Measurements from ENCODE around the gene DCLRE1C.

Gene DCLRE1C

DNA sequence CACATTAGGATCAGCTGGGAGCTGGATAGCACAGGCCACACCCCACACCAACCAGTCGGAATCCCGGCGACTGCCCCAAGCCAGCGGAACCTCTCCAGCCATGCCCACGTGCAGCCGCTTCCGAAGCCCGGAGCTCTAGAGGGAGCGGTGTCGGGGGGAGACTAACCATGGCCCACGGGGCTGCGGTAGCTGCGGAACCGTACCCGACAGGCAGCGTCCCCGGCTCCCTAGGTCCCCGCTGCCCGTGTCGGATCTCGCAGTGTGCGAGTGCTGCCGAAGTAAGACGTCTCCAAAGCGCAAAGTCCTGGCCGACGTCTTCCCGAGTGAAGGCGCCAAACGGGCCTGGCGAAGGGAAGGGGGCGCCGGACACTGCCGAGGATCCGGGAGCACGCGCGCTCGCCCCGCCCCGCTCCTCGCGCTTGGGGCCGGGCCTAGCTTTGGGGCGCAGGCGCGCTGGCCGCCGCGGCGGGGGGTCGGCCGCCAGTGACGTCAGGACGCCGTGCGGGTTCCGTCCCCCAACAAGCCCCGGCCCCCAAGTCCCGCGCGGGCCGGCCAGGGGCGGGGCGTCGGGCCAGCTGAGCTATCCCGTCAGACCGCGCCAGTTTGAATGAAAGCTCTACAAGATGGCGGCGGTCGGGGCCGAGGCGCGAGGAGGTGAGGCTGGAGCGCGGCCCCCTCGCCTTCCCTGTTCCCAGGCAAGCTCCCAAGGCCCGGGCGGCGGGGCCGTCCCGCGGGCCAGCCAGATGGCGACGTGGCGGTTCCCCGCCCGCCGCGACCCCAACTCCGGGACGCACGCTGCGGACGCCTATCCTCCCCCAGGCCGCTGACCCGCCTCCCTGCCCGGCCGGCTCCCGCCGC lies 75.4 kb downstream of the DCLRE1C start, which contains the start of gene SUV39H2:
Gene SUV39H2, plus strand, starts transcription at position 601 of the 858 bp plus-strand sequence. Its CDS starts 23 bp downstream, at position 624.
- TF ChIP-seq POLR2AphosphoS5 (IDR thresholded peaks at IDR 0.05; ENCODE audit: low read depth, low read length) (peak; percentile 86), FOXP2 (optimal IDR thresholded peaks at IDR 0.05; ENCODE audit: borderline replicate concordance, extremely low read depth, extremely low read length, insufficient read depth) (peak; percentile 74), SIN3A (IDR thresholded peaks at IDR 0.05; ENCODE audit: borderline replicate concordance, insufficient read depth, low read length) (peak; percentile 79; the same call in 1 of the 2 replicates), TAF1 (IDR thresholded peaks at IDR 0.05; ENCODE audit: borderline replicate concordance, insufficient read depth, low read length) (peak; percentile 82; the same call in 1 of the 2 replicates)
- TF ChIP-seq, protein P1, sequence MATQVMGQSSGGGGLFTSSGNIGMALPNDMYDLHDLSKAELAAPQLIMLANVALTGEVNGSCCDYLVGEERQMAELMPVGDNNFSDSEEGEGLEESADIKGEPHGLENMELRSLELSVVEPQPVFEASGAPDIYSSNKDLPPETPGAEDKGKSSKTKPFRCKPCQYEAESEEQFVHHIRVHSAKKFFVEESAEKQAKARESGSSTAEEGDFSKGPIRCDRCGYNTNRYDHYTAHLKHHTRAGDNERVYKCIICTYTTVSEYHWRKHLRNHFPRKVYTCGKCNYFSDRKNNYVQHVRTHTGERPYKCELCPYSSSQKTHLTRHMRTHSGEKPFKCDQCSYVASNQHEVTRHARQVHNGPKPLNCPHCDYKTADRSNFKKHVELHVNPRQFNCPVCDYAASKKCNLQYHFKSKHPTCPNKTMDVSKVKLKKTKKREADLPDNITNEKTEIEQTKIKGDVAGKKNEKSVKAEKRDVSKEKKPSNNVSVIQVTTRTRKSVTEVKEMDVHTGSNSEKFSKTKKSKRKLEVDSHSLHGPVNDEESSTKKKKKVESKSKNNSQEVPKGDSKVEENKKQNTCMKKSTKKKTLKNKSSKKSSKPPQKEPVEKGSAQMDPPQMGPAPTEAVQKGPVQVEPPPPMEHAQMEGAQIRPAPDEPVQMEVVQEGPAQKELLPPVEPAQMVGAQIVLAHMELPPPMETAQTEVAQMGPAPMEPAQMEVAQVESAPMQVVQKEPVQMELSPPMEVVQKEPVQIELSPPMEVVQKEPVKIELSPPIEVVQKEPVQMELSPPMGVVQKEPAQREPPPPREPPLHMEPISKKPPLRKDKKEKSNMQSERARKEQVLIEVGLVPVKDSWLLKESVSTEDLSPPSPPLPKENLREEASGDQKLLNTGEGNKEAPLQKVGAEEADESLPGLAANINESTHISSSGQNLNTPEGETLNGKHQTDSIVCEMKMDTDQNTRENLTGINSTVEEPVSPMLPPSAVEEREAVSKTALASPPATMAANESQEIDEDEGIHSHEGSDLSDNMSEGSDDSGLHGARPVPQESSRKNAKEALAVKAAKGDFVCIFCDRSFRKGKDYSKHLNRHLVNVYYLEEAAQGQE (IDR thresholded peaks at IDR 0.05; ENCODE audit: insufficient read depth in 1 of 2, low read depth in 2 of 2, low read length in 2 of 2), result peak in 1 of 2 experiments; percentile 30; a peak in 2 of 4 replicates

DNA sequence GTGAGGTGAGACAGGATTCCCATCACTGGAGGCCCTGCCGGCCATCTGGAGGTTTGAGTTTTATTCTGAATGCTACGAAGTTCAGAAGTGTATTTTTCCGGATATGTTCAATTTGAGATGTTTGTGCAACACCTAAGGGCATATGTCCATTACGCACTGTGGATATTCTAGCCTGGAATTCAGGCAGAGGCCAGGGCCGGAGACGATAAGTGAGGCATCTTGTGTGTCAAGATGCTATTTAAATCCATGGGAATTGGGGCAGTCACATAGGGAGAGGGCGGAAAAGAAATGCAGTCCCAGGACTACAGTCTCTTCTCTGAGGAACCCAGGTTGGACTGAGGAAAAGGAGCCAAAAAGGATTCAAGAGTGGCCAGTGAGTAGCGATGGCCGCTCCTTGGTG lies 77.1 kb downstream of the DCLRE1C start:
- TF ChIP-seq, protein P1 (IDR thresholded peaks at IDR 0.05; ENCODE audit: insufficient read depth in 1 of 2, low read depth in 2 of 2, low read length in 2 of 2), result no peak
- TF ChIP-seq SIN3A (IDR thresholded peaks at IDR 0.05; ENCODE audit: borderline replicate concordance, insufficient read depth, low read length) (no peak), FOXP2 (optimal IDR thresholded peaks at IDR 0.05; ENCODE audit: borderline replicate concordance, extremely low read depth, extremely low read length, insufficient read depth) (no peak), POLR2AphosphoS5 (IDR thresholded peaks at IDR 0.05; ENCODE audit: low read depth, low read length) (no peak), TAF1 (IDR thresholded peaks at IDR 0.05; ENCODE audit: borderline replicate concordance, insufficient read depth, low read length) (no peak)

DNA sequence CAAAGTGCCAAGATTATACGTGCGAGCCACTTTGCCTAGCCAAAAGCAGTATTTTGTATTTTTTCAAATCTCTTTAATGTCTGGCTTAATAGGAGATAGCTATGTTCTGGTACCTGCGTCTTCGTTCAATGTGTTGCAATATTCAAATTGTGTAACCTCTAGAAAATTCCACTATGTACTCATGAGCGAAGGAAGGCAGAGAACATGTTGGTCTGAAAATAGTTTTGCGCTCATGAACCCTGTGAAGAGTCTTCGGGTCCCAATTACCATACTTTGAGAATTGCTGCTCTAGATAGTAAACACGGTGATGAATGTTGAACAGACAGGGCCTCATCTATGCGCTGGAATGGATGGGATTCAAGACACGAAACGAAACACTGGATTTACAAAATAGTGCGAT lies 78.0 kb downstream of the DCLRE1C start:
- no peak for TF ChIP-seq TAF1 (IDR thresholded peaks at IDR 0.05; ENCODE audit: borderline replicate concordance, insufficient read depth, low read length)
- no peak for TF ChIP-seq FOXP2 (optimal IDR thresholded peaks at IDR 0.05; ENCODE audit: borderline replicate concordance, extremely low read depth, extremely low read length, insufficient read depth)
- no peak for TF ChIP-seq SIN3A (IDR thresholded peaks at IDR 0.05; ENCODE audit: borderline replicate concordance, insufficient read depth, low read length)
- TF ChIP-seq, protein P1 (IDR thresholded peaks at IDR 0.05; ENCODE audit: insufficient read depth in 1 of 2, low read depth in 2 of 2, low read length in 2 of 2), result no peak
- TF ChIP-seq POLR2AphosphoS5 (IDR thresholded peaks at IDR 0.05; ENCODE audit: low read depth, low read length), result no peak

DNA sequence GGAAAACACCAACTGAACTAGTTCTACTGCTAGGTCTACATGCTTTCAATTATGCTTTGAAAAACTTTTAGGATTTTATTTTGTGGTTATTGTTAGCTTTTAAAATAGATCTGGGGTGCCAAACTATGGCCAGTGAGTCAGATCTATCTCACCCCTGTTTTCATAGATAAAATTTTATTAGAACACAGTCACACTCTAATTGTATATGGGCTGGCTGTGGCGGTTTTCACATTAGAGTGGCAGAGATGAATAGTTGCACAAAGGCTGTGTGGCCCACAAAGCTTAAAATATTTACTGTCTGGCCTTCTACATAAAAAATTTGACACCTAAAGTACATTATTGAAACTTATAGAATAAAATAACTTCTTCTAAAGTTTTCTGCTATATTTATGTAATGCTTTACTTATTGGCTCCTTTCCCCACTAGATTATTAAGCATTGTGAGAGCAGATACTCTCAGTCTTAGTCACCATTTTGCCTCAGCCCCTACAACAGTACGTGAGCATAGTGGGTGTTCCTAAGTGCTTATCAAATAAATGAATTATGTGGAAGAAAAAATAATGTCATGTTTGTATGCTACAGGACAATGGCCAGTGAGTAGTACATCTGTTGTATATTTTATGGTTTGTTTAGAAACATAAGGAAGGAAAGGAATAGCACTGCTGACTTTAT lies 80.7 kb downstream of the DCLRE1C start:
- no peak for TF ChIP-seq POLR2AphosphoS5 (IDR thresholded peaks at IDR 0.05; ENCODE audit: low read depth, low read length)
- TF ChIP-seq SIN3A (IDR thresholded peaks at IDR 0.05; ENCODE audit: borderline replicate concordance, insufficient read depth, low read length), result no peak
- TF ChIP-seq FOXP2 (optimal IDR thresholded peaks at IDR 0.05; ENCODE audit: borderline replicate concordance, extremely low read depth, extremely low read length, insufficient read depth), result no peak

DNA sequence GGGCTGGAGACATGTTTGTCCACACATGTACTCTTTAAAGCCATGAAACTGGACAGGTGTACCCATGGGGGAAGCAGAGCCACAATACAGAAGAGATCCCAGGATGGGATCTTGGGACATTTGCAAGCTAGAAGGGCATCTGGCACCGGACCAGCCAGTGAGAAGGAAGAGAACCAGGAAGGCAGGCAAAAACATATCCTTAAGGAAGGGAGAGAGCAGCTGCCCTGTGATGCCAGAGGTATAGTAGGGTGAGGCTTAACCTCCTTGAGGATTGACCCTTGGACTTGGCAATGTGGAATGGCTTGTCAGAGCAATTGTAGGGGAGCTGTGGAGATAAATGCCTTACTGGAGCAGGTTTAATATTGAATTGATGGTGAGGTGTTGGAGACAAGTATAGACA lies 93.1 kb downstream of the DCLRE1C start:
- TF ChIP-seq FOXP2 (optimal IDR thresholded peaks at IDR 0.05; ENCODE audit: borderline replicate concordance, extremely low read depth, extremely low read length, insufficient read depth) (no peak), TAF1 (IDR thresholded peaks at IDR 0.05; ENCODE audit: borderline replicate concordance, insufficient read depth, low read length) (no peak), SIN3A (IDR thresholded peaks at IDR 0.05; ENCODE audit: borderline replicate concordance, insufficient read depth, low read length) (no peak), POLR2AphosphoS5 (IDR thresholded peaks at IDR 0.05; ENCODE audit: low read depth, low read length) (no peak)
- TF ChIP-seq, protein P1 (IDR thresholded peaks at IDR 0.05; ENCODE audit: insufficient read depth in 1 of 2, low read depth in 2 of 2, low read length in 2 of 2), result no peak
